ENCODE results near the gene SIRPD. TPM values are rescaled to one million over a fixed set of nuclear protein-coding genes. Genes with fewer than 3 reads are reported as not detected.
"Not testable (repeated sequence)": the region's sequence is repeated elsewhere in the genome, so short reads cannot be mapped to it uniquely, and the experiment has no call there.

The SIRPD gene
- total RNA-seq, 1 donor from 2014 or later, result not detected

DNA sequence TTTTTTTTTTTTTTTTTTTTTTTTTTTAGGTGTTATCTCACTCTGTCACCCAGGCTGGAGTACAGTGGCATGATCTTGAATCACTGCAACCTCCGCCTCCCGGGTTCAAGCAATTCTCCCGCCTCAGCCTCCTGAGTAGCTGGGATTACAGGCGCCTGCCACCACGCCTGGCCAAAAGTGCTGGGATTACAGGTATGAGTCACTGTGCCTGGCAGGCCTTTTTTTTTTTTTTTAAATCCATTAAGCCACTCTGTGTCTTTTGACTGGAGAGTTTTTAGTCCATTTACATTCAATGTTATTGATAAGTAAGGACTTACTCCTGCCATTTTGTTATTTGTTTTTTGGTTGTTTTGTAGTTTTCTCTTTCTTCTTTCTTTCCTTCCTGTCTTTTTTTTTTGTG is 60.1 kb downstream of the SIRPD start:
- DNase-seq (ENCODE audit: low read depth), result not testable (repeated sequence)

DNA sequence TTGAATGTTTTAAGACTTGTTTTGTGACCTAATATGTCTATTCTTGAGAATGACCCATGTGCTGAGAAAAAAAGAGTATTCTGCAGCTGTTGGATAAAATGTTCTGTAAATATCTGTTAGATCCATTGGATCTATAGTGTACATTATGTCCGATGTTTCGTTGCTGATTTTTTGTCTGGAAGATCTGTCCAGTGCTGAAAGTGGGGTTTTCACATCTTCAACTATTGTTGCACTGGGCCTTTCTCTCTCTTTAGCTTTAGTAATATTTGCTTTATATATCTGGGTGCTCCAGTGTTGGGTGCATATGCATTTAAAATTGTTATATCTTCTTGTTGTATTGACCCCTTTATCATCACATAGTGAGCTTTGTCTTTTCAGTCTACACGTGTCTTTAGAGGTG is 60.6 kb downstream of the SIRPD start:
- DNase-seq (ENCODE audit: low read depth), result no peak

DNA sequence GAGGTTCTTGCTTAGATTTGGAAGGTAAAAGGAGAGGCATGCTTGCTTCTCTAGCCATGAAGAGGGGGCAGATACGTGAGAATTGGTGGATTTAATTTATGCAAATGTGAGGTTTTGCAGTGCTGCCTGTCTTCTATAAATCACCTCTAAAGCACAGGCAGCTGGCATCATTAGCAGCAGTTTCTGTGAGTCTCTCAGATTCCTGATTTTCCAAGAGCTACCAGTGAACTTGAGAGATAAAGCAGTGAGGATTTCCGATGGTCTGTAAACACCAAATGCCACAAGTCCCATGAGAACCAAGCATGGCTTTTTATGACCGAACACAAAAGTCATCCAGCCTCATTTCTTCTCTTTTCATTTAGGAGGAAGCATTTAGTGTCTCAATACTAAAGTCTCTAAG is 63.1 kb downstream of the SIRPD start:
- DNase-seq (ENCODE audit: low read depth), result no peak

DNA sequence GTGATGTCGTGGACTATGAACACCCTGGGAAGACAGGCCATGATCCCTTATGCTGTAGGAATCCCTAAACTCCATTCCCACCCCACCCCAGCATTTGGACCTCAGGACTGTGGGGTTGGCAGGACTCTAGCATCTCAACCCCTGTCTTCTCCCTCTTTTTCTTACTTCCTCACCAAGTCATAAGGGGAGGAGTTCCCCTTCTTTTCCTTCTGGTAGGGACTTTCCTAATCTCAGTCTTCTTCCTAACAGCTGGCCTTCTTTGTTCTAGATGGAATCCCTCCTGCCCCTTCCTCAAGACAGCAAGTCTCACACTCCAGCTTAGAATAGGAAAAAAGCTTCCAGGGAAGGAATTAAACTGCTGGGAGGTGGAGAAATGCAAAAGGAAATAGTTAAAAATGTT is 64.0 kb downstream of the SIRPD start:
- DNase-seq (ENCODE audit: low read depth), result no peak

DNA sequence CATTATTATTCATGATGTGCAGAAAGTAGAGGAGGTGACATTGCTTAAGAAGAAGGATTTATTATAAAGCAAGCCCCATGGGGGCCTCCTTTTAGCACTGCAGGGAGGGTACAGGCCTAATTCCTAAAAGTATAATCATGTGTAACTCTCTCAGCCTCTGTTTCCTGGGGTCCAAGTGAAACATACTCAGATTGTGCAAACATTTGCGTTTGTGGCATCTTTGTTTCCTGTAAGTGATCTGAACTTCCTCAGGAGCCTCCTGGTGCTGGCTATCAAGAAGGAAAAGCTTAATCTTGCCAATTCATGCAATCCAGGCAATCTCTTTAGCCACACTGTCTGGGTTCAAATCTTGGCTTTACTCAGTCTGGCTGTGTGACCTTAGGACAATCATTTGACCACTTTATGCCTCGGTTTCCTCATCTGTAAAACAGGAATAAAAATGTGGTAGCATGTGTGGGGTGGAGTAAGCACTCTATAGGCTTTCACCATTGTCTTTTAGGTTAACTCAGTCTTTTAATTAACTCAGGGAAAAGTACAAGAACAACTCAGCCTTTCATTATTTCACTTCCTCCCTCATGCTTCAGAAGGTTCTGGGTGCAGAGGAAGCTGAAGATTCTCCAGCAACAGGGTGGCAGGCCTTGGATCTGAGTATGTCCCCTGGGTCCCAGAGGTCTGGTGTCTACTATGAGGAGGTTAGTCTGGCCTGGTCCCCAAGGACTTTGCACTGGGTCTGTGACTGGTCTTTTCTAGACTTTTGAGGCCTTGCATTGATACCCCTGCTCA is 65.5 kb downstream of the SIRPD start:
- DNase-seq (ENCODE audit: low read depth), result no peak

DNA sequence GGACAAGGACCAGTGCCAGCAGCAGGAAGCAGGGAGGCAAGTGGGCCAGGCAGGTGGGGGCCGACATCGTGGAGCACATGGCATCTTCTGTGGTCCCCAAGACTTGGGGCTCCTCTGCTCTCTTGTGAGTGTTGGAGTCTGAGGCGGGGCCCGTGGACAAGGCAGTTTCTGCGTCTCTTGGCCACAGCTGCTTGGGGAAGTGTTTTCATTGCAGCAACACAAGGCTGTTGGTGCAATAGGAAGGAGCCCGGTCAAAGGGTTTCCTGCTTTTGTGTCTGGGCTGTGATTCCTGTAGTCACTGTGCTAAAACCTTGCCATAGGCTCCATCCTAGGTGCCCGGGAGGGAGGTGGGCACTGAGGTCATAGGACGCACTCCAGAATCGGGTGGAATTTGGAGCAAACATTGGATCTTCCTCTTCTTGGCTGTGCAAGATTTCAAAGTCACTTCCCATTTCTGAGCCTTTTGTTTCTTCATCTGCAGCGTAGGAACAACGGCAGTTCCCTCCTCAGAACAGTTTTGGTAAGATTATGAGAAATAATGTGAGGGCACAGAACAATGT is 66.1 kb downstream of the SIRPD start, which contains the start of gene SIRPB2:
SIRPB2 (minus strand) TSS at position 140 of the 560 bp plus-strand sequence; CDS start at position 79, 61 bp downstream.
- no peak for DNase-seq (ENCODE audit: low read depth)

DNA sequence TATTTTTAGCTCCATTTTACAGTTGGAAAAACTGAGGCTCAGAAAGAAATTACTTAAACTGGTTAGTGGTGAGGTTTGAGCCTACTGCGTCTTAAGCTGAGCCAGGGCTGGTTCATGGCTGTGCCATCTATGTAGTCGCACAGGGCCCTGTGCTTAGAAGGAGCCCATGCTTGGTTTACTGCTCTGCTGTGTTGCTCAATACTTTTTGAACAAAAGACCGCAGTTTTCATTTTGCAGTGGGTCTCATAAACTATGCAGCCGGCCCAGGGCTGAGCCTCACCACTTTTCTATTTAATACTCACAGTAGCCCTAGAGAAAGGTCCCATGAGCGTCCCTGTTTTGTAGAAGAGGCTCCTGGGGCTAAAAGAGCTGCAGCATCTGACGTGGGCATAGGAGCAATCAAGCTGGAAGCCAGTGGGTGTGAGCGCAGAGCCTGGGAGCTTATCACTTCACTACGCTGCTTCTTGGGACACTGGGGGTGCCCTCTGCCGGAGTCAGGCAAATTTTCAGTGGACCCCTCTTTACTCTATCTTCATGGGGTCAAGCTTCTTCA is 66.8 kb downstream of the SIRPD start:
- no peak for DNase-seq (ENCODE audit: low read depth)

DNA sequence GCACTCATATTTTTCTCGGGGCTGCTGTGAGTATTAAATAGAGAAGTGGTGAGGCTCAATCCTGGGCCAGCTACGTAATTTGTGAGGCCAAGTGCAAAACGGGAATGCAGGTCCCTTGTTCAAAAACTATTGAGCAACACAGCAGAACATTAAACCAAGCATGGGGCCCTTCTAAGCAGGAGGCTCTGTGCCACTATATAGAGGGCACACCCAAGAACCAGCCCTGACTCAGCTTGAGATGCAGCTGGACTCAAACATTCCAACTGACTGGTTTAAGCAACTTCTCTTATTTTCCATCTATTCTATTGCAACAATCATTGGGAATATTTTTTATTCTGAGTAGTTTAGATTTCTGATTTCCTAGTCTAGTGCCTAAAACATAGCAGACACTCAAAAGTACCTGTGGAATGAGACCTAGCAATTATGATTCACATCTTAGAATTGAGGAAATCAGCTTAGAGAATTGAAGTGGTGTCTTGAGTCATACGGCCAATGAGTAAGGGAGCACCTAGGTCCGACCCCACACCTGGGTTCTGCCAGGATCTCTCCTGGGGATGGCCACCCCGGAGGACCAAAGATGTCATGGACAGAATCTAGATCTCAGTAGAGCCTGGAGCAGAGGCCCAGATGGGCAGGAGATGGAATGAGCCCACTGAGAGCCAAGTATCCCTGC is 67.6 kb downstream of the SIRPD start:
- no peak for DNase-seq (ENCODE audit: low read depth)

DNA sequence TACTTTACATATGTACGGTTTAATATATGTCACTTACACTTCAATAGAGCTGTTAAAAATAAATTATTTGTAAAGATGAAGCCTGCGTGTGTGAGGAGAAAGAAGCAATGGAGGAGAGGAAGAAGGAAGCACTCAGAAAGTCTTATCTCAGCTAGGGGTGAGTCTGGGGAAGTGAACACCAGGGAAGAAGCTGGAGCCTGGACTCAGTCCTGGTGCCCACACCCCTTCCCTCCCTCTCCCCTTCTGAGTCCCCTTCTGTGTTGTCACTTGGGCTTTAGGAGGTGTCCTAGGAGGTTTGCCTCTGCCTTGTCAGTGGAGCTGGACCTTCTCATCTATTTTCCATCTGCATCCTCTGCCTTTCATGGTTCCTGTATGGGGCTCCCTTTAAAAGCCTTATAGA is 68.2 kb downstream of the SIRPD start:
- no peak for DNase-seq (ENCODE audit: low read depth)

DNA sequence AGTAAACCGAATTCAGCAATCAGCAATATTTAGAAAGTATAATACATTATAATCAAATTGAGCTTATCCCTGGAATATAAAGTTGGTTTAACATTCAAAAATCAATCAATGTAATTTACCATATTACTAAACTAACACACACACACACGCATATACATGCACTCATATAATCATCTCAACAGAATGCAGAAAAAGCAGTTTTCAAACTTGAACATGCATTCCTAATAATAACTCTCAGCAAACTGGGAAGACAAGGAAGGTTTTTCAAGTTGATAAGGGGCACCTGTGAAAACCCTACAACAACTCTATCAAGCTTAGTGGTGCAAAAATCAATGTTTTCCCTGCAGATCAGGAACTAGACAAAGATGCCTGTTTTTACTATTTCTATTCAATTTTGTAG is 70.9 kb downstream of the SIRPD start:
- no peak for DNase-seq (ENCODE audit: low read depth)

DNA sequence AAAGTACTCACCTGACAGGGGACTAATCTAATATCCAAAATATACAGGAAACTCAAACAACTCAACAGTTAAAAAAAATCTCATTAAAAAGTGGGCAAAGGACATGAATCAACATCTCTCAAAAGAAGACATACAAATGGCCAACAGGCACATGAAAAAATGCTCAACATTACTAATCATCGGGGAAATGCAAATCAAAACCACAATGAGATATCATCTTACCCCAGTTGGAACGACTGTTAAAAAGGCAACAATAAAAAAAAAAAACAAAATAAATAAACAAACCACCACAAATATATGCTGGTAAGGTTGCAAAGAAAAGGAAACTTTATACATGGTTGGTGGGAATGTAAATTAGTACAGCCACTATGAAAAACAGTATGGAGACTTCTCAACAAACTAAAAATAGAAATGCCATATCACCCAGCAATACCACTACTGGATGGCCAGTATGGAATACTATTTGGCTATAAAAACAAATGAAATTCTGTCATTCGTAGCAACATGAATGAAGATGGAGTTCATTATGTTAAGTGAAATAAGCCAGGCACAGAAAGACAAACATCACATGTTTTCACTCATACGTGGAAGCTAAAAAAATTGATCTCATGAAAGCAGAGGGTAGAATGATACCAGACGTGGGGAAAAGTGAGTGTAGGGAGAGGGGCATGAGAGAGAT is 72.9 kb downstream of the SIRPD start:
- DNase-seq (ENCODE audit: low read depth), result peak; percentile 34

Other genes starting within 250 kb of the SIRPD start
- 1.8 and 4.0 TPM in 2 replicates for gene SDCBP2, start 228.6 kb downstream of the SIRPD start, total RNA-seq
- 125 and 146 TPM in 2 replicates for gene FKBP1A, start 164.7 kb downstream of the SIRPD start, total RNA-seq
- gene NSFL1C, start 90.9 kb downstream of the SIRPD start, total RNA-seq, result 49.6 and 67.0 TPM in 2 replicates
- not detected in 2 replicates for gene SIRPB2, start 66.3 kb downstream of the SIRPD start, total RNA-seq
- gene SIRPB1, start 62.3 kb upstream of the SIRPD start, total RNA-seq, result 0.19 TPM in 1 of 2 replicates, not detected in the other
- not detected in 2 replicates for gene SIRPG, start 100.1 kb upstream of the SIRPD start, total RNA-seq

Measured in myocyte (in vitro differentiated cells).